Liver (tissue), 9 donors: ENCODE measurements around the gene TARS2. TPM values are rescaled to one million over a fixed set of nuclear protein-coding genes. Genes with fewer than 3 reads are reported as not detected.
A peak's percentile ranks its signal among the peaks of the same experiment; 100 is the strongest.

ENCODE experiments used
- DNase-seq: peaks from one replicate; pipeline ENCODE4 v3.0.0-alpha.2; 2017; ENCODE audit warnings: low spot score
- H3K27ac ChIP-seq, 2 donors: one replicate each; pipeline ENCODE4 v1.7.0; 2013; ENCODE audit warnings: inconsistent platforms in 2 of 2, low read length in 2 of 2, control low read depth in 1 of 2, low read depth in 1 of 2, mild to moderate bottlenecking in 1 of 2
- H3K27me3 ChIP-seq, 4 donors: one replicate each; pipeline versions ENCODE4 v1.6.1 to v1.7.0; 2013; ENCODE audit warnings: low read length in 3 of 4, inconsistent platforms in 1 of 4, mild to moderate bottlenecking in 1 of 4, moderate library complexity in 1 of 4; ENCODE audit not compliant: control insufficient read depth in 4 of 4, insufficient read depth in 4 of 4
- H3K36me3 ChIP-seq, 4 donors: one replicate each; pipeline versions ENCODE4 v1.6.1 to v1.7.0; 2013; ENCODE audit warnings: low read length in 3 of 4, mild to moderate bottlenecking in 3 of 4, low read depth in 1 of 4, moderate library complexity in 1 of 4; ENCODE audit not compliant: control insufficient read depth in 4 of 4, insufficient read depth in 3 of 4
- H3K4me1 ChIP-seq, 4 donors: one replicate each; pipeline versions ENCODE4 v1.6.1 to v1.7.0; 2013; ENCODE audit warnings: low read length in 3 of 4, mild to moderate bottlenecking in 3 of 4, moderate library complexity in 1 of 4; ENCODE audit not compliant: control insufficient read depth in 4 of 4, insufficient read depth in 4 of 4
- H3K4me3 ChIP-seq, 3 donors: one replicate each; pipeline versions ENCODE4 v1.6.1 to v1.7.0; 2013; ENCODE audit warnings: low read length in 3 of 3, control low read depth in 1 of 3, low read depth in 1 of 3, mild to moderate bottlenecking in 1 of 3
- H3K9ac ChIP-seq, 2 donors: one replicate each; pipeline ENCODE4 v1.7.0; 2013; ENCODE audit warnings: low read length in 2 of 2, mild to moderate bottlenecking in 2 of 2, moderate library complexity in 2 of 2, control low read depth in 1 of 2, low read depth in 1 of 2
- H3K9me3 ChIP-seq, 4 donors: one replicate each; pipeline versions ENCODE4 v1.6.1 to v1.7.0; 2013; ENCODE audit warnings: low read length in 3 of 4; ENCODE audit not compliant: control insufficient read depth in 4 of 4
- ATF3 ChIP-seq: IDR thresholded peaks from 2 replicates; pipeline ENCODE4 v1.6.1; 2016; ENCODE audit warnings: antibody characterized with exemption
- CTCF ChIP-seq: fragments of 150-350 bp; IDR thresholded peaks from 2 replicates; pipeline ENCODE4 v1.5.1; 2017; ENCODE audit warnings: improper control_type of control experiment, low read depth, low read length; ENCODE audit not compliant: missing input control
- EGR1 ChIP-seq, 2 donors: IDR thresholded peaks; 2 replicates each; pipeline ENCODE4 v1.6.1; 2016 to 2018; ENCODE audit warnings: antibody characterized with exemption in 2 of 2, low read depth in 2 of 2
- FOXA1 ChIP-seq: IDR thresholded peaks from 2 replicates; pipeline ENCODE4 v1.6.1; 2016; ENCODE audit warnings: antibody characterized with exemption
- FOXA2 ChIP-seq: IDR thresholded peaks from 2 replicates; pipeline ENCODE4 v1.6.1; 2016; ENCODE audit warnings: antibody characterized with exemption
- GABPA ChIP-seq, 2 donors: IDR thresholded peaks in 1 of 2; conservative IDR thresholded peaks in 1 of 2; 2 replicates each; pipeline ENCODE4 v1.6.1; 2016; ENCODE audit warnings: antibody characterized with exemption in 2 of 2, mild to moderate bottlenecking in 1 of 2, moderate library complexity in 1 of 2
- HNF4A ChIP-seq, 2 donors: conservative IDR thresholded peaks; 2 replicates each; pipeline ENCODE4 v1.6.1; 2016; ENCODE audit warnings: antibody characterized with exemption in 2 of 2, mild to moderate bottlenecking in 2 of 2
- HNF4G ChIP-seq: IDR thresholded peaks from 2 replicates; pipeline ENCODE4 v1.6.1; 2016; ENCODE audit warnings: antibody characterized with exemption
- JUND ChIP-seq, 2 donors: IDR thresholded peaks; 2 replicates each; pipeline ENCODE4 v1.6.1; 2016; ENCODE audit warnings: antibody characterized with exemption in 2 of 2
- MAX ChIP-seq: IDR thresholded peaks from 2 replicates; pipeline ENCODE4 v1.6.1; 2016; ENCODE audit warnings: antibody characterized with exemption
- NR2F2 ChIP-seq: IDR thresholded peaks from 2 replicates; pipeline ENCODE4 v1.6.1; 2016; ENCODE audit warnings: antibody characterized with exemption
- RAD21 ChIP-seq, 2 donors: IDR thresholded peaks; 2 replicates each; pipeline ENCODE4 v1.6.1; 2016; ENCODE audit warnings: antibody characterized with exemption in 2 of 2, mild to moderate bottlenecking in 2 of 2
- REST ChIP-seq: IDR thresholded peaks from 2 replicates; pipeline ENCODE4 v1.6.1; 2016; ENCODE audit warnings: antibody characterized with exemption, mild to moderate bottlenecking
- RXRA ChIP-seq, 2 donors: IDR thresholded peaks; 2 replicates each; pipeline ENCODE4 v1.6.1; 2017 to 2018; ENCODE audit warnings: antibody characterized with exemption in 2 of 2, mild to moderate bottlenecking in 1 of 2
- SP1 ChIP-seq: IDR thresholded peaks from 2 replicates; pipeline ENCODE4 v1.6.1; 2018; ENCODE audit warnings: antibody characterized with exemption, mild to moderate bottlenecking
- TAF1 ChIP-seq: conservative IDR thresholded peaks from 2 replicates; pipeline ENCODE4 v1.6.1; 2016; ENCODE audit warnings: antibody characterized with exemption, mild to moderate bottlenecking
- YY1 ChIP-seq: IDR thresholded peaks from 2 replicates; pipeline ENCODE4 v1.6.1; 2016; ENCODE audit warnings: antibody characterized with exemption, mild to moderate bottlenecking
- ZBTB33 ChIP-seq: IDR thresholded peaks from 2 replicates; pipeline ENCODE4 v1.6.1; 2016; ENCODE audit warnings: antibody characterized with exemption
- WGBS: extraction: QIAGEN DNeasy Blood & Tissue Kit; methylation state at CpG from one replicate; pipeline ENCODE4 v1.1.7; 2013; 5-methylcytosine and 5-hydroxymethylcytosine counted together
- polyA plus RNA-seq, 2 donors: library from polyadenylated mRNA; stranded (reverse) in 1 of 2; unstranded in 1 of 2; fragments of 200-250 nt in 1 of 2; fragments of >200 nt in 1 of 2; fragmentation: Nextera tagmentation in 1 of 2; extraction: Ambion mirVana in 1 of 2; gene quantifications; one replicate each; pipeline versions ENCODE4 v1.2.1 to v1.2.3, GENCODE V29; 2013 to 2015
- total RNA-seq, 2 donors: library from RNA; depleted of rRNA; stranded (reverse); fragments of >200 nt; gene quantifications; one replicate each; pipeline ENCODE4 v1.2.3, GENCODE V29; 2014
- donor health status: healthy.
- donor health status: healthy.
- donor health status: healthy.
- donor health status: healthy.
- donor health status: healthy.

TARS2 gene
- total and polyA plus RNA-seq, 4 donors = 10.9 to 20.8 (median 18.6) TPM

- 31% methylated on average over 4 of the region's 4 CpGs for WGBS
- H3K27ac ChIP-seq = peak overlapping the region; percentile 58 to 68
- H3K27me3 ChIP-seq = no peaks in the 10 kb centered on the region
- peaks cover 12 to 48% (median 39%) of the 10 kb centered on the region in 4 donors for H3K4me1 ChIP-seq
- H3K4me3 ChIP-seq = no peak overlapping the region
- DNase-seq = no peak
- H3K9me3 ChIP-seq = no peaks in the 10 kb centered on the region
- peaks cover 5 to 20% (median 14%) of the 10 kb centered on the region in 4 donors for H3K36me3 ChIP-seq
- H3K9ac ChIP-seq = no peak overlapping the region
- TF ChIP-seq JUND (IDR thresholded peaks at IDR 0.05) = peak in 1 of 2 donors; percentile 61
- peak; percentile 57 for TF ChIP-seq HNF4G
- no peak for TF ChIP-seq GABPA (IDR thresholded peaks at IDR 0.05 in 1 of 2, conservative IDR thresholded peaks at IDR 0.05 in 1 of 2)
- TF ChIP-seq HNF4A (conservative IDR thresholded peaks at IDR 0.05) = peak; percentile 83 to 87
- TF ChIP-seq ATF3 = no peak
- no peak for TF ChIP-seq EGR1 (IDR thresholded peaks at IDR 0.05; ENCODE audit: low read depth in 2 of 2)
- peak; percentile 41 for TF ChIP-seq ZBTB33
- TF ChIP-seq TAF1 = peak; percentile 45
- peak; percentile 85 for TF ChIP-seq SP1
- no peak for TF ChIP-seq CTCF
- peak; percentile 81 for TF ChIP-seq MAX
- peak; percentile 25 for TF ChIP-seq REST
- peak; percentile 81 for TF ChIP-seq YY1
- TF ChIP-seq FOXA2 = peak; percentile 61
- TF ChIP-seq NR2F2 = peak; percentile 68
- TF ChIP-seq RXRA (IDR thresholded peaks at IDR 0.05) = peak; percentile 91 to 92
- no peak for TF ChIP-seq FOXA1
- peak in 1 of 2 donors; percentile 61 for TF ChIP-seq RAD21 (IDR thresholded peaks at IDR 0.05)
Observed at GRCh38 chr1:150473659-150474058, 13.6 kb upstream of the TARS2 start.
